Hepatocyte (in vitro differentiated cells): Measurements from ENCODE around the gene HINT3. TPM values are rescaled to one million over a fixed set of nuclear protein-coding genes. Genes with fewer than 3 reads are reported as not detected.

Source experiments
- DNase-seq: peaks from one replicate; pipeline ENCODE4 v3.0.0-alpha.2; 2016; ENCODE audit warnings: low spot score
- H2AFZ ChIP-seq: fragments of 200-600 bp; sonication (generic); 2 replicates; pipeline ENCODE4 v1.6.0; 2016; ENCODE audit warnings: antibody characterized with exemption, mild to moderate bottlenecking
- H3K27ac ChIP-seq: fragments of 200-600 bp; sonication (generic); 2 replicates; pipeline ENCODE4 v1.5.1; 2016; ENCODE audit warnings: mild to moderate bottlenecking
- H3K27me3 ChIP-seq: fragments of 200-600 bp; sonication (generic); 2 replicates; pipeline ENCODE4 v1.6.1; 2016
- H3K36me3 ChIP-seq: fragments of 200-600 bp; sonication (generic); replicated peaks from 2 replicates; pipeline ENCODE4 v1.5.1; 2016; ENCODE audit warnings: low read depth; ENCODE audit not compliant: insufficient read depth
- H3K4me1 ChIP-seq: fragments of 200-600 bp; sonication (generic); 2 replicates; pipeline ENCODE4 v1.5.1; 2016; ENCODE audit warnings: mild to moderate bottlenecking, moderate library complexity; ENCODE audit not compliant: insufficient read depth
- H3K4me2 ChIP-seq: fragments of 200-600 bp; sonication (generic); 2 replicates; pipeline ENCODE4 v1.6.0; 2016
- H3K4me3 ChIP-seq: fragments of 200-600 bp; sonication (generic); 2 replicates; pipeline ENCODE4 v1.5.1; 2016; ENCODE audit warnings: mild to moderate bottlenecking
- H3K79me2 ChIP-seq: fragments of 200-600 bp; sonication (generic); 2 replicates; pipeline ENCODE4 v1.6.0; 2017; ENCODE audit warnings: mild to moderate bottlenecking
- H3K9me2 ChIP-seq: fragments of 200-600 bp; sonication (generic); replicated peaks from 2 replicates; pipeline ENCODE4 v1.6.0; 2017; ENCODE audit warnings: mild to moderate bottlenecking; ENCODE audit not compliant: insufficient read depth
- H3K9me3 ChIP-seq: fragments of 200-600 bp; sonication (generic); 2 replicates; pipeline ENCODE4 v1.5.1; 2016; ENCODE audit warnings: low read depth, mild to moderate bottlenecking
- H4K20me1 ChIP-seq: fragments of 200-600 bp; sonication (generic); 2 replicates; pipeline ENCODE4 v1.6.0; 2016; ENCODE audit warnings: mild to moderate bottlenecking; ENCODE audit not compliant: insufficient read depth, poor library complexity, severe bottlenecking
- EZH2 ChIP-seq: fragments of 200-600 bp; sonication (generic); IDR thresholded peaks from 2 replicates; pipeline ENCODE4 v1.6.1; 2016; ENCODE audit warnings: antibody characterized with exemption, mild to moderate bottlenecking, borderline replicate concordance
- EZH2phosphoT487 ChIP-seq: fragments of 200-600 bp; sonication (generic); IDR thresholded peaks from one replicate; pipeline ENCODE4 v1.6.1; 2018; ENCODE audit warnings: antibody characterized with exemption, mild to moderate bottlenecking, low read depth, moderate library complexity; ENCODE audit not compliant: unreplicated experiment, severe bottlenecking
- WGBS: methylation state at CpG from one replicate; pipeline ENCODE4 v1.1.6; 2016; ENCODE audit warnings: low lambda C conversion rate; ENCODE audit errors: missing lambda C conversion rate; 5-methylcytosine and 5-hydroxymethylcytosine counted together
- polyA plus RNA-seq: library from polyadenylated mRNA; unstranded; fragments of >200 nt; fragmentation: Nextera tagmentation; extraction: Ambion mirVana; gene quantifications from 2 replicates; pipeline ENCODE4 v1.2.1, GENCODE V29; 2016
- total RNA-seq: library from RNA; depleted of rRNA; stranded (reverse); fragments of >200 nt; gene quantifications from 2 replicates; pipeline ENCODE4 v1.2.3, GENCODE V29; 2014
- TF ChIP-seq, protein P1 (sequence below): fragments of 200-600 bp; sonication (generic); IDR thresholded peaks from 2 replicates; pipeline ENCODE4 v1.5.1; 2016; ENCODE audit warnings: antibody characterized with exemption, mild to moderate bottlenecking; ENCODE audit not compliant: poor library complexity

Gene HINT3
- total and polyA plus RNA-seq, 2 experiments from 2014 or later: 15.4 to 32.9 TPM

DNA sequence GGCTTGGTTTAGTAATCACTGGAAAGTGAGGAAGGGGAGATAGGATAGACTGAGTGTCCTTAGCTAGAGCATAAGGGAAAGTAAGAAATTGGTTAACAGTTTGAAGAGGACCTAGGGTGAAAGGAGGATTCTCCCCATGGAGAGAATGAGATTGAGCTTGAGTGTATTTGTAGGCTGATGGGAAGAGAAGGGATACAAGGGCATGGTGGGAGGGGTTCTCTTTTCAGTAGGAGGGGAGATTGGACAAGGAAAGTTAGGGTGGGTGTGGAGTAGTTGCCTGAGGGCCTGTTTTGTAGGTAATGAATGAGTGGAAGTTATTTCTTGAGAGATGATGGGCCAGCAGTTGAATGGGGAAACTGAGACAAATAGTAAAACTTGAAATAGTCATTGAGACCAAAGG is 31.7 kb downstream of the HINT3 start:
- H3K27me3 ChIP-seq: no peaks in the 10 kb centered on the region

DNA sequence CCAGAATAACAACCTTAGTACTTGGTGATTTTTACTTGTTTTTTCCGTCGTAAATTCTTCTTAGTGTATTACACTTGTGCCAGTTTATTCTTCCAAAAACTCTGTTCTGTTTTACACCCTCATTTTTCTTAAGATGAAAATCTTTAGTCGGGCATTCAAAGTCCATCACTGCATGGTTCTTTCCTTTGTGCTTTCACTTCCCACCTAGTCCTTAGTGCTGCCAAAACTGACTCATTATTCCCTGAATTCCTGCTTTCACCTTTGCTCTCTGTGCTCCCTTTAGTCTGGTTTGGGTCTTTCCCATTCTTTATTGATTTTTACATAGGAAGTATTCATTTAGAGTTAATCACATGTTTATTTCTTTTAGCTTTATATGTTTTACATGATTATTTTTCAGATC is 33.1 kb downstream of the HINT3 start:
- DNase-seq: no peak
- Histone ChIP-seq H3K9me2 (no peaks in the 10 kb centered on the region), H3K4me3 (no peak overlapping the region), H2AFZ (no peak overlapping the region), H3K4me2 (peak overlapping the region; percentile 47), H3K36me3 (no peaks in the 10 kb centered on the region), H3K4me1 (peaks cover 16% of the 10 kb centered on the region), H3K79me2 (peaks cover 81% of the 10 kb centered on the region), H3K9me3 (no peaks in the 10 kb centered on the region), H3K27me3 (no peaks in the 10 kb centered on the region), H3K27ac (peak overlapping the region; percentile 31), H4K20me1 (peaks cover 9% of the 10 kb centered on the region)
- WGBS: 82% methylated on average over 3 of the region's 3 CpGs
- TF ChIP-seq EZH2 (no peak), EZH2phosphoT487 (no peak)
- TF ChIP-seq, protein P1, sequence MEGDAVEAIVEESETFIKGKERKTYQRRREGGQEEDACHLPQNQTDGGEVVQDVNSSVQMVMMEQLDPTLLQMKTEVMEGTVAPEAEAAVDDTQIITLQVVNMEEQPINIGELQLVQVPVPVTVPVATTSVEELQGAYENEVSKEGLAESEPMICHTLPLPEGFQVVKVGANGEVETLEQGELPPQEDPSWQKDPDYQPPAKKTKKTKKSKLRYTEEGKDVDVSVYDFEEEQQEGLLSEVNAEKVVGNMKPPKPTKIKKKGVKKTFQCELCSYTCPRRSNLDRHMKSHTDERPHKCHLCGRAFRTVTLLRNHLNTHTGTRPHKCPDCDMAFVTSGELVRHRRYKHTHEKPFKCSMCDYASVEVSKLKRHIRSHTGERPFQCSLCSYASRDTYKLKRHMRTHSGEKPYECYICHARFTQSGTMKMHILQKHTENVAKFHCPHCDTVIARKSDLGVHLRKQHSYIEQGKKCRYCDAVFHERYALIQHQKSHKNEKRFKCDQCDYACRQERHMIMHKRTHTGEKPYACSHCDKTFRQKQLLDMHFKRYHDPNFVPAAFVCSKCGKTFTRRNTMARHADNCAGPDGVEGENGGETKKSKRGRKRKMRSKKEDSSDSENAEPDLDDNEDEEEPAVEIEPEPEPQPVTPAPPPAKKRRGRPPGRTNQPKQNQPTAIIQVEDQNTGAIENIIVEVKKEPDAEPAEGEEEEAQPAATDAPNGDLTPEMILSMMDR: no peak

More for the DNA sequence above, 31.7 kb downstream of the HINT3 start:
- no peak overlapping the region for H3K4me3 ChIP-seq
- no peak for DNase-seq
- H3K79me2 ChIP-seq: peaks cover 70% of the 10 kb centered on the region
- H3K4me2 ChIP-seq: peak overlapping the region; percentile 80
- TF ChIP-seq, protein P1: no peak
- no peak for TF ChIP-seq EZH2phosphoT487
- TF ChIP-seq EZH2: no peak
- no peak overlapping the region for H2AFZ ChIP-seq
- H4K20me1 ChIP-seq: peaks cover 8% of the 10 kb centered on the region
- H3K36me3 ChIP-seq: no peaks in the 10 kb centered on the region
- H3K27ac ChIP-seq: no peak overlapping the region
- H3K9me2 ChIP-seq: no peaks in the 10 kb centered on the region
- no peaks in the 10 kb centered on the region for H3K9me3 ChIP-seq
- peaks cover 16% of the 10 kb centered on the region for H3K4me1 ChIP-seq

DNA sequence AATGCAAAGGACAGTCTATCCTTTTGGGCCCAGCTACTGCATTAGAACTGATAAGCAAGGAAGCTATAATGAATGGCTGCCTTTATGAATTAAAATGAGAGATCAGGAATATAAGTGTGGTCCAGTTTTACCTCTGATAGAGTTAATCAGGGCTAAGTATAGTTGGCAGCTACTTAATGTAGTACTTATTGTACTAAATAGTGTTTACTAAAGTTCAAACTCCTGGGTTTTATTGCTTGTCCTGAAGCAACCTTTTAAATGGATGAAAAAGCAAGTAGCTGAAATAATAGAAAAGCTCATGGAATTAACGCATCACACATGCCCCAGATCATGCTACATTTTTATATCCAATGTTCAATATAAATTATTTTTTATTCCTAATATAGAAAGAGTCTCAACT is 35.1 kb downstream of the HINT3 start:
- 88% methylated on average over 1 of the region's 1 CpG for WGBS
- Histone ChIP-seq H3K27ac (no peak overlapping the region), H3K27me3 (no peaks in the 10 kb centered on the region)

More for the DNA sequence above, 35.1 kb downstream of the HINT3 start:
- H3K9me2 ChIP-seq: no peaks in the 10 kb centered on the region
- peaks cover 81% of the 10 kb centered on the region for H3K79me2 ChIP-seq
- no peak overlapping the region for H3K4me2 ChIP-seq
- TF ChIP-seq EZH2: no peak
- TF ChIP-seq, protein P1: no peak
- TF ChIP-seq EZH2phosphoT487: no peak
- H3K4me1 ChIP-seq: peaks cover 7% of the 10 kb centered on the region
- H3K36me3 ChIP-seq: no peaks in the 10 kb centered on the region
- no peak overlapping the region for H2AFZ ChIP-seq
- H3K9me3 ChIP-seq: no peaks in the 10 kb centered on the region
- H4K20me1 ChIP-seq: peaks cover 14% of the 10 kb centered on the region
- no peak overlapping the region for H3K4me3 ChIP-seq
- DNase-seq: no peak
